WTC11 (cell line): ENCODE measurements around the gene PDCD6IP. TPM values are rescaled to one million over a fixed set of nuclear protein-coding genes. Genes with fewer than 3 reads are reported as not detected.
"Not testable (repeated sequence)": the region's sequence is repeated elsewhere in the genome, so short reads cannot be mapped to it uniquely, and the experiment has no call there.

Source experiments
- ATAC-seq: fragments of 200-7000 bp; cut with Tn5 transposase; 2 replicates; pipeline ENCODE4 v1.10.0; 2021; ENCODE audit warnings: mild to moderate bottlenecking, moderate library complexity
- CTCF ChIA-PET: fragments of 300-600 bp; sonication (Branson Sonifier 250); formaldehyde crosslinking; loops from one replicate; lab custom pipeline; 2021; ENCODE audit warnings: antibody characterized with exemption; lab: Charles Lee
- POLR2A ChIA-PET: fragments of 350-600 bp; sonication (Branson Sonifier 250); formaldehyde crosslinking; loops from one replicate; lab custom pipeline; 2021; ENCODE audit warnings: antibody characterized with exemption; lab: Charles Lee
- DNase-seq: peaks from one replicate; pipeline ENCODE4 v3.0.0; 2021; ENCODE audit warnings: low spot score
- H3K27ac Mint-ChIP-seq: 2 replicates; pipeline ENCODE4 v1.8.0; 2021; ENCODE audit warnings: mixed read lengths
- H3K27me3 Mint-ChIP-seq: 2 replicates; pipeline ENCODE4 v1.8.0; 2021; ENCODE audit warnings: low read depth, mild to moderate bottlenecking, moderate library complexity, mixed read lengths
- H3K36me3 Mint-ChIP-seq: 2 replicates; pipeline ENCODE4 v1.8.0; 2021; ENCODE audit warnings: mixed read lengths
- H3K4me1 Mint-ChIP-seq: 2 replicates; pipeline ENCODE4 v1.8.0; 2022; ENCODE audit warnings: mixed read lengths
- H3K4me3 Mint-ChIP-seq: 2 replicates; pipeline ENCODE4 v1.8.0; 2021; ENCODE audit warnings: mild to moderate bottlenecking, moderate library complexity, mixed read lengths
- H3K9me3 Mint-ChIP-seq: 2 replicates; pipeline ENCODE4 v1.8.0; 2021; ENCODE audit warnings: mixed read lengths
- ATF1 ChIP-seq: sonication (generic); formaldehyde crosslinking; IDR thresholded peaks from 2 replicates; pipeline ENCODE4 v1.8.1; 2023; ENCODE audit warnings: mild to moderate bottlenecking, moderate library complexity, missing genetic modification reagents
- CBFB ChIP-seq: sonication (generic); formaldehyde crosslinking; IDR thresholded peaks from 2 replicates; pipeline ENCODE4 v1.8.1; 2022; ENCODE audit warnings: mild to moderate bottlenecking, low read depth, missing genetic modification reagents
- CREM ChIP-seq: sonication (generic); formaldehyde crosslinking; IDR thresholded peaks from 2 replicates; pipeline ENCODE4 v1.8.1; 2022; ENCODE audit warnings: mild to moderate bottlenecking, missing genetic modification reagents, moderate library complexity
- E2F4 ChIP-seq: sonication (generic); formaldehyde crosslinking; IDR thresholded peaks from 2 replicates; pipeline ENCODE4 v1.8.1; 2022; ENCODE audit warnings: low read depth, mild to moderate bottlenecking, moderate library complexity, missing genetic modification reagents, borderline replicate concordance
- ELF4 ChIP-seq: sonication (generic); formaldehyde crosslinking; IDR thresholded peaks from 2 replicates; pipeline ENCODE4 v1.8.1; 2022; ENCODE audit warnings: low read depth, mild to moderate bottlenecking, moderate library complexity, missing genetic modification reagents
- GTF2I ChIP-seq: fragments of 250-450 bp; sonication (Bioruptor Pico); conservative IDR thresholded peaks from 2 replicates; pipeline ENCODE4 v1.4.0; 2021; ENCODE audit warnings: mild to moderate bottlenecking
- HMGXB4 ChIP-seq: sonication (generic); formaldehyde crosslinking; IDR thresholded peaks from 2 replicates; pipeline ENCODE4 v1.8.1; 2023; ENCODE audit warnings: mild to moderate bottlenecking, moderate library complexity, missing genetic modification reagents
- MAX ChIP-seq: sonication (generic); formaldehyde crosslinking; IDR thresholded peaks from 2 replicates; pipeline ENCODE4 v1.8.0; 2022; ENCODE audit warnings: mild to moderate bottlenecking, missing genetic modification reagents
- MYBL2 ChIP-seq: sonication (generic); formaldehyde crosslinking; IDR thresholded peaks from 2 replicates; pipeline ENCODE4 v1.8.1; 2023; ENCODE audit warnings: mild to moderate bottlenecking, moderate library complexity, missing genetic modification reagents
- NFYB ChIP-seq: sonication (generic); formaldehyde crosslinking; conservative IDR thresholded peaks from 2 replicates; pipeline ENCODE4 v1.8.0; 2022; ENCODE audit warnings: low read depth, missing genetic modification reagents
- NR2C2 ChIP-seq: sonication (generic); formaldehyde crosslinking; IDR thresholded peaks from 2 replicates; pipeline ENCODE4 v1.8.0; 2022; ENCODE audit warnings: mild to moderate bottlenecking, missing genetic modification reagents
- NR3C1 ChIP-seq: sonication (generic); formaldehyde crosslinking; conservative IDR thresholded peaks from 2 replicates; pipeline ENCODE4 v1.8.1; 2023; ENCODE audit warnings: low read depth, mild to moderate bottlenecking, missing genetic modification reagents
- SMAD3 ChIP-seq: sonication (generic); formaldehyde crosslinking; IDR thresholded peaks from 2 replicates; pipeline ENCODE4 v1.8.0; 2022; ENCODE audit warnings: missing genetic modification reagents, mild to moderate bottlenecking, borderline replicate concordance
- USF1 ChIP-seq: sonication (generic); formaldehyde crosslinking; IDR thresholded peaks from 2 replicates; pipeline ENCODE4 v1.8.0; 2022; ENCODE audit warnings: mild to moderate bottlenecking, missing genetic modification reagents
- ZBTB43 ChIP-seq: sonication (generic); formaldehyde crosslinking; IDR thresholded peaks from 2 replicates; pipeline ENCODE4 v1.8.1; 2023; ENCODE audit warnings: mild to moderate bottlenecking, missing genetic modification reagents
- ZMAT4 ChIP-seq: fragments of 250-450 bp; sonication (Bioruptor Pico); IDR thresholded peaks from 2 replicates; pipeline ENCODE4 v1.9.0; 2021; ENCODE audit warnings: mild to moderate bottlenecking
- ZNF317 ChIP-seq: sonication (generic); formaldehyde crosslinking; IDR thresholded peaks from 2 replicates; pipeline ENCODE4 v1.8.1; 2023; ENCODE audit warnings: low read depth, mild to moderate bottlenecking, moderate library complexity, missing genetic modification reagents, borderline replicate concordance
- ZNF423 ChIP-seq: fragments of 250-450 bp; sonication (Bioruptor Pico); IDR thresholded peaks from 2 replicates; pipeline ENCODE4 v2.1.2; 2022; ENCODE audit warnings: mild to moderate bottlenecking, moderate library complexity
- ZSCAN18 ChIP-seq: fragments of 250-450 bp; sonication (Bioruptor Pico); IDR thresholded peaks from 2 replicates; pipeline ENCODE4 v2.1.2; 2022; ENCODE audit warnings: mild to moderate bottlenecking, moderate library complexity
- total RNA-seq: library from RNA; stranded (reverse); gene quantifications from 3 replicates; pipeline ENCODE4 v1.2.3, GENCODE V29; 2021

The PDCD6IP gene
- total RNA-seq, 1 experiment from 2014 or later = 173 TPM

- TF ChIP-seq ZNF423 (CRISPR knock-in tag) (no peak), USF1 (CRISPR knock-in tag) (no peak), MAX (no peak), GTF2I (CRISPR knock-in tag) (no peak), ELF4 (CRISPR knock-in tag) (no peak), ZNF317 (no peak), ZMAT4 (CRISPR knock-in tag) (no peak), NFYB (CRISPR knock-in tag) (no peak), NR3C1 (no peak), E2F4 (CRISPR knock-in tag) (no peak), CBFB (CRISPR knock-in tag) (no peak), NR2C2 (CRISPR knock-in tag) (no peak), CREM (no peak), SMAD3 (no peak), ATF1 (CRISPR knock-in tag) (no peak), ZSCAN18 (CRISPR knock-in tag) (no peak), MYBL2 (CRISPR knock-in tag) (no peak), HMGXB4 (CRISPR knock-in tag) (no peak)
- 0 out of 2 replicates have a peak, but pooled peaks cover 2% of the 10 kb centered on the region for H3K27me3 Mint-ChIP-seq
- ChIA-PET CTCF (interaction anchor here (1.2 kb wide), 1 partner anchor 37 kb away, joined by 3 read pairs; no protein-coding TSS in a partner anchor), POLR2A (interaction anchor here (0.7 kb wide), 1 partner anchor 322 kb away, joined by 3 read pairs; no protein-coding TSS in a partner anchor)
- H3K36me3 Mint-ChIP-seq = peaks cover 26% of the 10 kb centered on the region
- H3K9me3 Mint-ChIP-seq = peaks cover 42% of the 10 kb centered on the region
- ATAC-seq (no peak), DNase-seq (no peak)
- no peak overlapping the region for H3K4me3 Mint-ChIP-seq
- peaks cover 6% of the 10 kb centered on the region; the same call in 1 of the 2 replicates for H3K4me1 Mint-ChIP-seq
- H3K27ac Mint-ChIP-seq = no peak overlapping the region
These were observed 48.2 kb upstream of the PDCD6IP start for GRCh38 chr3:33750211-33750548.

- Mint-ChIP-seq H3K27ac (no peak overlapping the region), H3K4me3 (no peak overlapping the region), H3K4me1 (peaks cover 5% of the 10 kb centered on the region; the same call in 1 of the 2 replicates), H3K9me3 (peaks cover 46% of the 10 kb centered on the region), H3K27me3 (0 out of 2 replicates have a peak, but pooled peaks cover 2% of the 10 kb centered on the region), H3K36me3 (peaks cover 28% of the 10 kb centered on the region)
- ChIA-PET CTCF (interaction anchor here (1.2 kb wide), 1 partner anchor 36 kb away, joined by 3 read pairs; no protein-coding TSS in a partner anchor), POLR2A (no interaction called here)
- ATAC-seq = no peak
- TF ChIP-seq ZBTB43 (CRISPR knock-in tag) = no peak
- DNase-seq = no peak
These were observed 47.1 kb upstream of the PDCD6IP start for GRCh38 chr3:33751336-33751735.

GRCh38 chr3:33754391-33754790, 44.0 kb upstream of the PDCD6IP start:
- not testable (repeated sequence) for ATAC-seq

More at GRCh38 chr3:33754391-33754790, 44.0 kb upstream of the PDCD6IP start:
- H3K27me3 Mint-ChIP-seq, H3K4me3 Mint-ChIP-seq, POLR2A ChIA-PET, CTCF ChIA-PET, H3K4me1 Mint-ChIP-seq, H3K27ac Mint-ChIP-seq, DNase-seq: not testable (repeated sequence)
- peaks cover 49% of the 10 kb centered on the region for H3K9me3 Mint-ChIP-seq
- peaks cover 32% of the 10 kb centered on the region for H3K36me3 Mint-ChIP-seq
